Stimulated activated CD8-positive, alpha-beta memory T cell treated with anti-CD3 and anti-CD28 coated beads, Interleukin-4, amount 100 ng/mL, for 24 hours (primary cell): Measurements from ENCODE around the gene SLC25A11.
A peak's percentile ranks its signal among the peaks of the same experiment; 100 is the strongest.
"Not testable (repeated sequence)": the region's sequence is repeated elsewhere in the genome, so short reads cannot be mapped to it uniquely, and the experiment has no call there.

Source experiments
- DNase-seq: peaks from one replicate; pipeline ENCODE4 v3.0.0-alpha.2; 2020; ENCODE audit warnings: low read depth

SLC25A11 gene

DNA sequence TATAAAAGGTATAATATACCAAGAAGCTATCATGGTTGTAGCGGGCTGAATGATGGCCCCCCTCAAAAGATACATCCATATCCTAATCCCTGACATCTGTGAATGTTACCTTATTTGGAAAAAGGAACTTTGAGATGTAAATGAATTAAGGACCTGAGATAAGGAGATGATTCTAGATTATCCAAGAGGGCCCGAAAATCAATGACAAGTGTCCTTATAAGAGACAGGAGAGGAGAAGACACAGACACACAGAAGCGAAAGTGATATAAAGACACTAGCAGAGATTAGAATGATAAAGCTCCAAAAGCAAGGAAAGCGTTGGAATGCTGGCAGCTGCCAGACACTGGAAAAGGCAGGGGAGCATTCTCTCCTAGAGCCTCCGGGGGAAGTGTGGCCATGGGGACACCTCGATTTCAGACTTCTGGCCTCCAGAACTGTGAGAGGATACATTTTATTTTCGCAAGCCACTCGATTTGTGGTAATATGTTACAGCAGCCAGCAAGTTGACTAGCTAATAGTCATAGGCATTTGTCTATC, 20.3 kb downstream of the SLC25A11 start:
- DNase-seq: no peak

GRCh38 chr17:4914551-4914950, 25.3 kb downstream of the SLC25A11 start:
- DNase-seq: not testable (repeated sequence)

DNA sequence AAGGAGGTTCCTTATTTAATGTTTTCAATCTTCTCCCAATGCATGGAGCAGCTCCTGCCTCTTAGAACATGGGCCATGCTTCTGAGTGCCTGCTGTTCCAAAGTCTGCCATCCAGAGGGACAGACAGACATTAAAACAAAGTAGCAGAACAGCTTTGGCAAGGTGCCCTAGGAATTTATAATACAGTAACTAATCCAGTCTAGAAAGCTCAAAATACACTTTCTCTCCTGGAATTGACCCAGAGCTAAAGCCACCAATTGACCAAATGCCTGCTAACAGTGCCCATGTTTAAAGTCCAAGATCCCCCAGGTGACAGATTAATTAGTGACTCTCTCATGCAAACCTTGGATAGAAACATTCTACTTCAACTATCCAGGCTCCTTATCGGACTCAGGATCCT, 25.9 kb downstream of the SLC25A11 start:
- DNase-seq: no peak

DNA sequence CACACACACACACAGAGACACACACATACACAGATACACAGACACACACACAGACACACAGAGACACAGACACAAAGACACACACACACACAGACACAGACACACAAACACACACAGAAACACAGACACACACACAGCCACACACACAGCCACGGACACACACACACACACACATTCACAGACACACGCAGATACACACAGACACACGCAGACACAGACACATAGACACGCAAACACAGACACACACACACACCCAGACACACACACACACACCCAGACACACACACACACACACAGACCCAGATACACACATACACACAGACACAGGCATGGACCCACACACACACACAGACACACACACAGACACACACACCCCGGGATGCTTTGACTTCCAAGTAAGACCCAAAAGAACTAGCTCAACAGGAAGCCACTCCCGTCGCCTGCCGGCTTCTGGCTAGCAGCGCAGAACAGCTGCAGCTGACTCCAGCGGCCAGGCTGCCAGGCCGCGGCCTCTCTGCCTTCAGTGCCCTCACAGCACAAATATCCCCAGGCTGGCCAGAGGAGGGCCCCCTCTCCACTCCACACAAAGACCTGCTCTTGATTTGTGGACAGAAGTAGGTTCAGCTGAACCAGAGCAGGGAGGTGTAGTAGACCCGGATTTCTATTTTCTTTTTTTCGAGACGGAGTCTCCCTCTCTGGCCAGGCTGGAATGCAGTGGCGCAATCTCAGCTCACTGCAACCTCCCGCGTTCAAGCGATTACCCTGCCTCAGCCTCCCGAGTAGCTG, 30.9 kb downstream of the SLC25A11 start:
- no peak for DNase-seq

GRCh38 chr17:4908301-4908700, 31.5 kb downstream of the SLC25A11 start:
- DNase-seq: no peak

- not testable (repeated sequence) for DNase-seq
Observed at GRCh38 chr17:4906642-4907041, 33.2 kb downstream of the SLC25A11 start.

DNA sequence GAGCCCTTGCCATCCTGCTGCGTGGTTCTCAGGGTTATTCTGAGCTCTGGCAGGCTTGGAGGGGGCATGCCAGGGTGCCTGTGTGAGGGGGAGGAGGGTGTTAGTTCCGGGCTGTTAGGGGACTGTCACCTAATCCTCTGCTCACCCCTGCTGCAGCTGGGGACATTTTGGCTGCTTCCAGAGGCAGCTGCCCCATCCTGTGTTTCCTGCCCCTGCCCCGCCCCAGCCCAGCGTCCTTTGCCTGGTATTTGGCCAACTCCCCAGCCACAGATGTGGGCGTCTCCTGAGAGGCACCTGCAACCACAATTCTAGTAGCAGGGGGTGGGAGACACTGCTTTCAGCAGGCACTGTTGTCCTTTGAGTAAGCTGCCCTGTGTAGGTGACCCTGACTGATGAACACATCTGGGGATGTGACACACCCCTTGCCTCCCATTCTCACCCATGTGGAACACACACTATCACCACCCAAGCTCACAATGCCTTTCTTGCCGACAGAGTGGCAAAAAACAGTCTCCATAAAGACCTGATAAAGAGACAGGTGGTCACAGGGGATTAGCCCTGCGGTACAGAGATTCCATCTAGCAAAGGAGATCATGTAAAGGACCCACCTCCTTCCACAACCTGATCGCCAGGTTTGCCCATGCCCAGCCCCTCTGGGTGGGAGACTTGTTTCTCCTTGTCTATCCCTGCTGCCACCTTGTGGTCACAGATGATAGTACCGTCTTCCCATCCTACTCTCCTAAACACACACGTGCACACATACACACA, 36.6 kb downstream of the SLC25A11 start, which contains the start of gene CHRNE:
TSS of gene CHRNE (minus strand) at position 48 of the 768 bp plus-strand sequence. CDS start at position 13, 35 bp downstream.
- peak; percentile 52 for DNase-seq

DNA sequence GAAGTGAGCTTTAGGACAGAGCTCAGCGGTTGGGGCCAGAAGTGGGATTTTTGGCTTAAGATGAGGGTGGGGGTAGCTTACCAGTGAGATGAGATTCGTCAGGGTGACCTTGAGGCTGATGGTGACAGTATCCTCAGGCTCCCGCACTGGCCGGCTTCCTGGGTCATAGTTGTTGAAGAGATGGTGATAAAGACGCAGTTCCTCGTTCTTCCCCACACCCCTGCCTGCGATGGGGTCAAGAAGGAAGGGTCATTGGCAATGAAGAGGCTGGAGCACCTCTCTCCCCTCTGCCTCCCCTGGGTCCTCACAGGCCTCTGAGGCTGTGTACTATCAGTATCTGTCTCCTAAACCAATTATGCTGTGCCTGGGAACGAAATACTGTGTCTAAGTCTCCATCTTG, 37.3 kb downstream of the SLC25A11 start:
- no peak for DNase-seq

- DNase-seq: no peak
Observed at GRCh38 chr17:4901648-4902344, 38.0 kb downstream of the SLC25A11 start.

DNA sequence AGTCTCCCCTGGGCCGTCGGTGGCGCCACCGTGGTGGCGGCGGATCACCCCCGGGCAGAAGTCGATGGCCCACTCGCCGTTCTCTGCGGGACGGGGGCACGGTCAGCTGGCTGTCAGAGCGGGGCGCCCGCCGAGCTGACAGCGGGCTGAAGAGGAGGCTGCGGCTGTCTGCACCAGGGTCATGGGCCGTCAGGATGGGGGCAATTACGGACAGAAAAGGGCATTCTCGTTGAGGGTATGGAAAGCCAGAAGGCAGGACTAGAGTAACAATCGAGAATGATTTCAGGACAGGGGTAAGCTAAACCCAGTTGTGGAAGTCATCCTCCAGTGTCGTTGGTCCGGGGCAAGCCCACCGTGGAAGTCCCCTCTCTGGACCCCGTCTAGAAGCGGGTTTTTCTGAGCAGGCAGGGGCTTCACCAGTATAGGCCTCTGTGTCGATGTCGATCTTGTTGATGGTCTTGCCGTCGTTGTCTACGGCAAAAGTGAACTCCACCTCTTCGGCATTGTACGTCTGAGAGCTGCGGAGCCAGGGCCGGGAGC, 38.7 kb downstream of the SLC25A11 start:
- no peak for DNase-seq

DNA sequence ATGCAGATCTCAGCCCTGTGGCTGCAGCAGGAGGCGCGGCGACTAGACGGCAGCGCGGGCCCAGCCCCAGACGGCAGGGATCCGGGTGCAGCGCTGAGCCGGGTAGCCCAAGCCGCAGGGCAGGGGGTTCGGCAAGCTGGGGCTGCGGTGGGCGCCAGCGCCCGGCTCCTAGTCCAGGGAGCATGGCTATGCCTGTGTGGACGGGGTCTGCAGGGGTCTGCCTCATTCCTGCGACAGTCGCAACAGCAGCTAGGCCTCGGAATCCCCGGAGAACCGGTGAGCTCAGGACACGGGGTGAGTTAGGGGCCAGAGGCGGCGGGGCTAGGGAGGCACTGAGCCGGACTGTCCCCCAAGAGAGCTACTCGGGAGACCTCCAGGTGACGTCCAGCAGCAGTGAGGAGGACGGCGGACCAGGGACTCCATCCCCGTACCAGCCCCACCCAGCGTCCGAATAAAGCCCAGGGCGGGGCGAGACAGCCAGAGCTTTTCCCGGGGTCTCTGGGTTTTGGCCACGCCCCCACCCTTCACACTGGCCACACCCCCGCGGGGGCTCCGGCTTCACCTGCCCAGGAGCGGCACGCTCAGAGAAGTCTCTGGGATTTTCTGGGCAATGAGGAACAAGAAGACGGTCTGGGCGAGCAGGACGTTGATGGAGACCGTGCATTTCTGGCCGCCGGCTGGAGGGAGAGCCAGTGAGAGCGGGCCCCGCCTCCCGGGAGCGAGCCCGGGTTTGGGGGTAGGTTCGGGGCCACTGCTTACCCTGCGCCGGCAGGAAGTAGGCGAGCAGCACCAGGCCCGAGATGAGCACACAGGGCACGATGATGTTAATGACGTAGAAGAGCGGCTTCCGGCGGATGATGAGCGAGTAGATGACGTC, 39.4 kb downstream of the SLC25A11 start:
- no peak for DNase-seq

DNA sequence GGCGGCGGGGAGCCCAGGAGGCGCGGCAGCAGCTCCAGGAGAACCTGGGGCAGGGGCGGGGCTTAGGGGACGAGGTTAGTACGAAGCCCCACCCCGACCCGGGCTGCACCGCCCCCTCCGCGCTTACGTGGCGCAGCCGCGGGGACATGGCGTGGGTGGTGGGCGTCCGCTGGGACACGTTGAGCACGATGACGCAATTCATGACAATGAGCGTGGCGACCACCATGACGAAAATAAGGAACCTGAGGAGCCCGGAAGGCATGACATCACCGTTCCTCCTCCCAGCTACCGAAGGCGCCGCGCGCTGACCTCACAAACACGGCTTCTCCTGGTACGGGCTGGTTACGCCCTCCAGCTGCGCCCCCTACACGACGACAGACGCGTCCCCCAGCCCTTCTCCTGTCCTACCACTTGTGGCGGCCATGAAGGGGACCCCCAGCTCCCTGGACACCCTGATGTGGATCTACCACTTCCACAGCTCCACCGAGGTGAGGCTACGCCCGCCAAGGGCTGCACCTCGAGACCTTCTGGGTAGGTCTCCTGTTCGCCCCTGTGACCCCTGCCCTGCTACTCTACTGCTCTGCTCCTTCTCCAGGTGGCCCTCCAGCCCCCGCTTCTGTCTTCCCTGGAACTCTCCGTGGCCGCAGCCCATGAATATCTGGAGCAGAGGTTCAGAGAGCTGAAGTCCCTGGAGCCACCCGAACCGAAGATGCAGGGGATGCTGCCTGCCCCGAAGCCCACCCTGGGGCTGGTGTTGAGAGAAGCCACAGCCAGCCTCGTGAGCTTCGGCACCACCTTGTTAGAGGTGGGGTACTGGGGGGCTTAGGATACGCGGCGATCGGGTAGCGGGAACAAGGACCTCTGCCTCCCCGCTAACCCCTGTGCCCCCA, 40.3 kb downstream of the SLC25A11 start, which contains the start of gene C17orf107:
TSS of gene C17orf107 (plus strand) at position 196 of the 890 bp plus-strand sequence. CDS start at position 423, 227 bp downstream.
- peak; percentile 93 for DNase-seq

DNA sequence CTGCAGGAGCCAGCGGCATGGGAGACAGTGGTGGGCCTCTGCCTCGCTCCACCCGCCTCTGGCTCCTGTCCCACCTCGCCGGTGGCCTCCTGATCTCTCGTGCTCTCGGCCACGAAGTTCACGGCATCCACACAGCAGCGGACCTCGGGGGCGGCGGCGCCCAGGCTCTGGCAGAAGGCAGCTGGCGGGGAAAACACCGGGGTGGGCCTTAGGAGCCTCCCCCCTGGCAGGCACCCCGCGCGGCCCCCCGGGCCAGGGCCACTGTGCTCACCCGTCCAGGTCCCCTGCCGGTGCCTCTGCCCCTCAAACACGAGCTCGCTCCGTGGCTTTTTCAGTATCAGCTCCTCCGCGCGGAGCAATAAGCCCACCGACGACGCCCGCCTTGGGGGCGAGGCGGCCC, 40.9 kb downstream of the SLC25A11 start:
- no peak for DNase-seq

DNA sequence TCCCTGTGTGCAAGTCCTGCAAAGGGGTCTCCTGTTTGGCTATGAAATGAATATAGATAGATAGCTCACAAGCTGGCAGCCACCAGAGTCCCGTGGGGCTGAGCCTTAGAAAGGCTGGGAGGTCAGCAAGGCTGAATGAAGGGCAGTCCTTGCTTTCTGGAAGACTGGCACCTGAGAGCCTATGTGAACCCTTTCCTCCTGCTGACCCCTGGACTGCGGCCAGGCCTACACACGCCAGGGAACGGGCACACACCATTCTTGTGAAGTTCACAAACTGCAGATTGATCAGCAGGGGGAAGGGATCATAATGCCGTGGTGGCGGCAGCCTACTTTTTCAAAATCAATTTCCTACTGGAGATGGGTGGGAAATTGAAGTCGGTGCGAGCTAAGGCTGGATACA, 41.5 kb downstream of the SLC25A11 start:
- DNase-seq: no peak

DNA sequence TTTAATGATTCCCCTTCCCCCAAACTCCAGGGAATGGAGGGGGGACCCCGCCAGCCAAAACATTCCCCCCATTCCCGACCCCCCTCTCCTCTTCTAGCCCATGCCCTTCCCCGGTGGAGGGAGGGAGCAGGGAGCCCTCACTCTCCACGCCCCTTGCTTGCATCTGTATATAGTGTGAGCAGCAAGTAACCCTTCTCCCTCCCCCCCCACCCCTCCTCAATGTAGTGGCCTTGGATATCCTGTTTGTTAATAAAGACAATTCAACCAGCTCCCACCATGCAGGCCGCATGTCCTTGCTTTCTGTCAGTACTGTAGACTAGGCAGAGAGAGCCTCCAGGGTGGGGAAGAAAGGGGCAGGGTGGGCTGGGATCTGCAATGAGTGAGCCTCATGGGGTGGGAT, 42.1 kb downstream of the SLC25A11 start:
- no peak for DNase-seq

- DNase-seq: no peak
Observed at GRCh38 chr17:4897198-4897687, 42.6 kb downstream of the SLC25A11 start.

- no peak for DNase-seq
Observed at GRCh38 chr17:4896332-4897197, 43.3 kb downstream of the SLC25A11 start.

- no peak for DNase-seq
Observed at GRCh38 chr17:4895657-4896331, 44.1 kb downstream of the SLC25A11 start.
